Measurements from ENCODE around the gene EDDM13.

DNA sequence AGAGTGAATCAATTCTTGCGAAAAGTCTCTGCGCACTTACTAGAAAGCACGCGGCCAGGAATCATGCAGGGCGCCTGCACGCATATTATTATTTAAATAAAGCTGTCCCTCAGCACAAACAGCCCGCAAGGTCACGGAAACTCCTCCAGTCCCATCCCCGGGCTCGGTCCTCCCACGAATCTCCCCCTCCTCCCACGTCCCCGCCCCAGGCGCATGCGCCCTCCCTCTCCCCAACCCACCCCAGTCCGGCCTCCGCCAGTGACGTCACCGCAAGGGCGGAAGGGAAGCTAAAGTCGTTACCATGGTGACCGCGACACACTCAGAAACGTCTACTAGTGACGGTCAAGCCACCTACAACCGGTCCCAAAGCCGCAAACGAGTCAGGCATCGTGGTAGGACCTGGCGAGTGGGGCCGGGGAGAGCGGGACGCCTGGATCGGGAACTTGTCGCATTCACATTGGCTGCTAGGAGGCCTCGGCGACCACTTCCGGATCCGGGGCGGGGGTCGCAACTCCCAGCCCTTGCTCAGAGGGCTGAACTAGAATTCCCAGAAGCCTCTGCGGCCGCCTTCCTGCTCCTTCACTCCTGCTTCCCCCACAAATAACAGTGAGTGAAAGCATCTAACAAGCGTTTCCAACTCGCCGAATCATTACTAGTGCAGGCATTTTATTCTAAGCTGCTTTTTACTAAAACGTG lies 42.0 kb downstream of the EDDM13 start, which contains the start of gene ZSCAN5A:
- TF ChIP-seq CTCF (IDR thresholded peaks at IDR 0.05; ENCODE audit: extremely low read depth in 1 of 2, insufficient read depth in 1 of 2, low read depth in 1 of 2, low read length in 2 of 2) (no peak), EZH2 (IDR thresholded peaks at IDR 0.05; ENCODE audit: borderline replicate concordance, low read depth, low read length, severe bottlenecking) (no peak), POLR2A (IDR thresholded peaks at IDR 0.05; ENCODE audit: low read depth, low read length) (peak; percentile 63), POLR2AphosphoS5 (IDR thresholded peaks at IDR 0.05; ENCODE audit: insufficient read depth, low read depth, low read length) (peak; percentile 78), MAX (IDR thresholded peaks at IDR 0.05; ENCODE audit: insufficient read depth, insufficient read length) (no peak), JUN (IDR thresholded peaks at IDR 0.05; ENCODE audit: borderline replicate concordance, insufficient read depth, insufficient read length, low read depth) (peak; percentile 4), FOS (IDR thresholded peaks at IDR 0.05; ENCODE audit: borderline replicate concordance, insufficient read depth, low read length) (no peak), MYC (IDR thresholded peaks at IDR 0.05; ENCODE audit: low read depth, low read length) (no peak)
